GM18499 (cell line): ENCODE results near the gene DENND4B.
"Not testable (repeated sequence)": the region's sequence is repeated elsewhere in the genome, so short reads cannot be mapped to it uniquely, and the experiment has no call there.

Source experiments
- ATAC-seq: cut with Tn5 transposase; IDR thresholded peaks from one replicate; pipeline ENCODE4 v1.9.1; 2021; ENCODE audit warnings: moderate number of reproducible peaks; ENCODE audit not compliant: insufficient read depth, unreplicated experiment

The DENND4B gene

DNA sequence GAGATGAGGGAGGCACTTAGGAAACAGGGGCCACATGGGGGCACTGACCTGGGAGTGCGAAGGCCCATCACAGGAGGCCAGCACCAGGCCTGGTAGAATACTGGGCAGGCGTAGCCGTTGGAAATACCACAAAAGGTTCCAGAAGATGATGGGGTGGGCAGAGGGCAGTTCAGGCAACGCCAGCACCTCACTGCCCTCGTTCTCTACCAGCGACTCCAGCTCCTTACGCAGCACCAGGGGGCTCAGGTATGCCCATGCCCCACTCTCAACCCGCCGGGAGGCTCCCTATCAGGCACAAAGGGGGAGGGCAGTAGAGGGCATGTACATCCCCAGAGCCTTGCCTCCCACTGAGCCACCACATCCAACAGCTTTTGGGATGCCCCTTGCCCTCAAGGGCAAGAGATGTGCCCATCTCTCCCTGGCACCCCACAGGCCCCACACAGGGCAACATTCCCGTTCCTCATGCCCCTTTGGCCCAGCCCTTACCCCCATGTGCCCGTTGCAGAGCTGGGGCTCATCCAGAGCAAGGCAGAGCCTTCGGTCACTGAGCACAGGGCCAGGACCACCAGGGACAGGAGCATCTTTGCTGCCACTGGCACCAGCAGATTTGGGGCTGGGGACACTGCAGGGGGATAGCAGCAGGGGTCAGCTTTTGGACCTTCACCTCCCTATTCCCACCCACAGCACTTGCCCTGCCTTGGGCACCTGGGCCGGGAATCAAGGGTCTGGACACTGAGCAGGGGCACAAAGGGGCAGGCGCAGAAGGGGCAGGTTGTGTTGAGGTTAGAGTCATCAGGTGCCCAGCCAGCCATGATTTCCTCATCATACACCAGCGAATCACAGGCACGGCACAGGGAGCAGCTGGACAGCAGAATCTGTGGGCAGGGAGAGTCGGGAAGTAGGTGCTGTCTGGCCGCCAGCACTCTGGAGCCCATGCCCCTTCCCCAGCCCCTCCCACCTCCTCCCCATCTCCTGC is 14.1 kb downstream of the DENND4B start:
- ATAC-seq, result no peak

DNA sequence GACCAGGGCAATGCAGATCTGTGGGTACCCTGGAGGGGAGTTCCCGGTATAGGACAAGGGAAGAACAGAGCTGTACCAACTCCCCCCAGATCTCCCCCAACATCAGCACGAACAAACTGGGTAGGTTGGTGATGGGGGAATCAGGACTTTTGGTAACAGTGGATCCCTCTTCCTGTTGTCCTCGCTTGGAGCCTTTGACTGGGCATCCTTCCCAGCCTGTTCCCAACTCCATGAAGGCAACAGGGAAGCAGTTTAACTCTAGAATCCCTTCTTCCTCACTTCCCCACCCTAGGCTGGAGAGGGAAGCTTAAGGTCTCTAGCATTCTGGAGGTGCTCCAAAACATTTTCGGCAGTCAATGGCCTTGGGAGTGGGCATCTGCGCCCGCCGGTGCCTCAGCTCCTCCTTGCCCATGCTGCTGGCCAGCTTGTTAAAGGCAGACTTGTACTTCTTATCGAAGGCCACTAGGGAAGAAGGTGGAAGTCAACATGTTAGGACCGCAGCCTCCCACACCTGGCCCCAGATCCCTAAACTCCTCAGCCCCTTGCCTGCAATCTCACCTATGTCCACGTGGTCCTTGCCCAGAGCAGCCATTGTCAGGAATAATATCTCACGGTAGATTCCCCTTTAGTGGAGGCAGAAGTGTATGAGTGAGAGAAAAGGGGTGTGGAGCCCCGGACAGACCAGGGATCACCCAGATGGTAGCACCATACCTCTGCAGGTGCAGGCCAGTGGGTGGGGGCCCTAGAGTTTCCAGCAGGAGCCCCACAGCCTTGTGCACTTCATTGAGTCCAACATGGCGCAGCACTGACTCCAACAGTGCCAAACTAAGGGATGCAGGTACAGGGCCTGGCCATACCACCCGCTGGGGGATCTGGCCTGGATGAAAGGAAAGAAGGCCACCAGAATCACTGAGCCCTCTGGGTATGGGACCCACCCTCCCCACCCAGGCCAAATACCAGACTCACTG is 16.3 kb downstream of the DENND4B start:
- no peak for ATAC-seq

DNA sequence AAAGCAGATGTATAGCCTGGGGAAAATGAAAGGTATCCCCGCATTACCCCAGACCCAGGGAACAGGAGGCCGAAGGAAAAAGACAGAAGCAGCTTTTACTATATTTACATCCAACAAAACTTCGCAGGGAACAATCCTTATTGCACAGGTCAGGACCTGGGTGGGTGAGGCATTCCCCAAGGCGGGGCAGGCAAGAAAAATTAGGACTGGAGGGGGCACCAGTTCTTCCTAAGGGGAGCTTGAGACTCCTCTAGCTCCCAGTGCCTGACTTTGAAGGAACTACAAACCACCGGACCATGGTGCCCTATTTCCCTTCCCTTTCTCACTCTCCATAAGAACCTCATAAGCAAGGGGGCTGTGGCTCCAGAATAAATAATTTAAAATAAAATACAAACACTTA is 17.1 kb downstream of the DENND4B start:
- no peak for ATAC-seq

DNA sequence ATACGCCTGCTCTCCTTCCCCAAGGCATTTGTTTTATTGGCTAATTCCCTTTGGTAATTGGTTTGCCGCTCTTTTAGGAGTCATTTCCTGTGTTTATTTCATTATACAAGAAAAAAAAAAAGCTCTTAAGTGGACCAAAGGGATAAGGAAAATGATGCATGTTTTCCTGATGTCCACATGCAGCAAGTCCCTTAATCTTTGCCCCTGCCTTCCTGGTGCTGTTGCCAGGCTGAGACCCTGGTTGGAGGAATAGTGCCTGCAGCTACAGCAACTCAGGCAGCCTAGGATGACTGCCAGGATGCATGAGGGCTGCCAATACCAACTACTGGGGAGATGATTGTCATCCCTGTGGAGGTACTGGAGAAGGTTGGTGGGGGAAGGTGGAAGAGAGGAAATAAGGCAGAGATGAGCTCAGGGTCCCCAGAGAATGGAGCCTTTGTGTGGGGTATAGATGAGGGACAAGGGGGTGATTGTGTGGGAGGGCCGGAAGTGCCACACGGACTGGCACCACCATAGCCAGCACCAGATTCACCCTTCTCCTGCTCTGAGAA is 17.7 kb downstream of the DENND4B start:
- ATAC-seq, result no peak

- ATAC-seq, result no peak
Measured at GRCh38 chr1:153928245-153928644, 18.3 kb downstream of the DENND4B start.

DNA sequence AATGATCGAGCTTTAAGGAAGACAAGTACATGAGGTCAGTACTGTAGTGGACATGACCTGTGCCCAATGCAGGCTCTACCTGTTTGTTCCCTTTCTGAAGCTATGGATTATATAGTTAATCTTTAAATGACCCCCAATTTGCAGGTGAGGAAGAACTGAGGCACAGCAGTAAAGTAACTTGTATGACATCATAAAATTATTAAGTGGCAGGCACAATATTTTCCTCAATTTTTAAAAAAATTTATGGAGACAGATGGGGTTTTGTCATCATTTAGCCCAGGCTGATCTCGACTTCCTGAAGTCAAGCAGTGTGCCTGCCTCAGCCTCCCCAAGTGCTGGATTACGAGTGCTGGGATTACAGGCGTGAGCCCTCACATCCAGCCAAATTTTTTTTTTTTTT is 20.1 kb downstream of the DENND4B start:
- no peak for ATAC-seq

DNA sequence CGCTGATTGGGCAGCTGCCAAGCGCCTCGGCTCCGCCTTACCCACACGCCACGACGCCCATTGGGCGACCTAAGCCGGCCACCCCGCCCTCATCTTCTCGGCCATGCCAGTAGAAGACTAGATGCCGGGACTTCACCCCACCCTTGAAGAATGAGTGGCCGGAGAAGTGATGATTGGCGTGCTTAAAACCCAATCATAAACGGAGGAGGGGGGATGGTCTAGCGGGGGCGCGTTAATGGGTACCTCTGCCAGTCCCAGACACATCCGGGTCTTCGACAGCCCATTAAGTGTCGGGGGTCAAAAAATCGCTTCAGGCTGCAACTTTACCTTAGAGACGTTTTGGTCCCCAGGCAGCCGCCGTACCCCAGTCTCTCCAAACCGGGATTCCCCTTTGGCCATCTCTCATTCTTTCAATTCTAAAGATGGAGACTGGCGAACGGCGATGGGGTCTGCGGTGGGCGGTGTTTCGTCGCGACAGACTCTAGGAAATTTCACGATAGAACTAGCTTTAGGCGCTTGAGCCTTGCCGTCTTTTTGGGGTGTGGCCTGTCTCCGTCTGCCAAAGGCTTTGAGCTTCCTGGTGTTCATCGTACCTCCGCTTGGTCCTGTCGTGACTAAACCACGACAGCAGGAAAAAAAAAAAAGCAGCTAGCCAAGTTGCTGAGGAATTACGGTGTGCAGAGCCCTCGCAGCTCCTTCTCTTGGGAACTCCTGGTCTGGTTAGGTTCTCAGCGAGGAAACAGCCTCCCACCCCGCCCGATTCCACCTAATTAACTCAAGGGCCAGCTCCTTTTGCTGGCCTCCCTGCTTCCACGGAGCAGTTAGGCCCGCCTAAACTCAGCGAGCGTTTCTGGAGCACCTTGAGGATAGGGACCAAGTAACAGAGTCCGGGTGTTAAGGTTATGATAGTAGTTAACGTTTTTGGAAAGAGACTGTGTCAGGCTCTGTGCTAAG is 23.3 kb downstream of the DENND4B start, which contains the start of gene GATAD2B:
TSS of gene GATAD2B (minus strand) at position 1 of the 954 bp plus-strand sequence. CDS start 94,625 bp downstream, outside the sequence.
- ATAC-seq, result peak; percentile 68

- ATAC-seq, result peak; percentile 6
Measured at GRCh38 chr1:153922076-153922971, 24.2 kb downstream of the DENND4B start.

DNA sequence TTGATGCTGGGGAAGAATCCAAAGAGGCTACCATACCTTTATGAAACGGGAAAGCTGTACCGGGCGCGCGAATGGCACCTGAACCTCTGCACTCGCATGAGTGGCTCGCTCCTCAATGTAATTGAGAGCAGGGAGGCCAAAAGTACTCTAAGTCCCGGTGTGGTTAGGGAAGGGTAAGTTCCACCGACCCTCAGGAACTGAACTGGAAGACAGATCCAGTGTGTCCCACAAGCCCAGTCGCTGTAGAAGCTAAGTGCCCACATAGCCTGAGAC is 24.8 kb downstream of the DENND4B start:
- ATAC-seq, result no peak

DNA sequence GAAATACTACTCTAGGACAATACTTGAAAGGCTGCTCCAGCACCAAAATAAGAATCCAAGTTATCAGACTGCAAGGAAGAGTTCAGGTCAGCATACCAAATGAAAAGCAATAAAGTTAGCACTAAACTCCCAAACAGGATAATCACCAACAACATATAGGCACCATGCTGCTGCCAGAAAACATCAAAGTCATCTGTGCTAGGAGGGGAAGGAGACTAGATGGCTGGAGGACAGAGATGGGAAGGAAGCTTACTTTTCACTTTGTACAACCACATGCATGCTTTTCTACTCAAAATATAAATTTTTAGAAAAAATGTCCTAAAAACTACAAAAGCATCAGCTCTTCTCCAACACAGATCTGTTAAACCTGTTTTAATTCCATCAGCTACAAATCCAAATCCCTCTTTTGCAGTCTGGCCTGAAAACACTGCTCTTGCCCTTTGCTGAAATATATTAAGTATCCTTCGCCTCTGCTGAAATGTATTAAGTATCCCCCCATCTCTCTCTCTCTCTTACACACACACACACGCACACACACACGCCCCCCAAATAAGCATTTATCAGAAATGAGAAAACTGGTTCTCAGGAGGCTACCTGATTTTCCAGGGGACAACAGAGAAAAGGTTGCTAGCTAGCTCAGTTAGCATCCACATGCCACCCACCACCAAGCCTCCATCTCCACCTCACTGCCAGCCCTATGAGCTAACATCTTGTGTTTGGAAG is 25.3 kb downstream of the DENND4B start:
- no peak for ATAC-seq

DNA sequence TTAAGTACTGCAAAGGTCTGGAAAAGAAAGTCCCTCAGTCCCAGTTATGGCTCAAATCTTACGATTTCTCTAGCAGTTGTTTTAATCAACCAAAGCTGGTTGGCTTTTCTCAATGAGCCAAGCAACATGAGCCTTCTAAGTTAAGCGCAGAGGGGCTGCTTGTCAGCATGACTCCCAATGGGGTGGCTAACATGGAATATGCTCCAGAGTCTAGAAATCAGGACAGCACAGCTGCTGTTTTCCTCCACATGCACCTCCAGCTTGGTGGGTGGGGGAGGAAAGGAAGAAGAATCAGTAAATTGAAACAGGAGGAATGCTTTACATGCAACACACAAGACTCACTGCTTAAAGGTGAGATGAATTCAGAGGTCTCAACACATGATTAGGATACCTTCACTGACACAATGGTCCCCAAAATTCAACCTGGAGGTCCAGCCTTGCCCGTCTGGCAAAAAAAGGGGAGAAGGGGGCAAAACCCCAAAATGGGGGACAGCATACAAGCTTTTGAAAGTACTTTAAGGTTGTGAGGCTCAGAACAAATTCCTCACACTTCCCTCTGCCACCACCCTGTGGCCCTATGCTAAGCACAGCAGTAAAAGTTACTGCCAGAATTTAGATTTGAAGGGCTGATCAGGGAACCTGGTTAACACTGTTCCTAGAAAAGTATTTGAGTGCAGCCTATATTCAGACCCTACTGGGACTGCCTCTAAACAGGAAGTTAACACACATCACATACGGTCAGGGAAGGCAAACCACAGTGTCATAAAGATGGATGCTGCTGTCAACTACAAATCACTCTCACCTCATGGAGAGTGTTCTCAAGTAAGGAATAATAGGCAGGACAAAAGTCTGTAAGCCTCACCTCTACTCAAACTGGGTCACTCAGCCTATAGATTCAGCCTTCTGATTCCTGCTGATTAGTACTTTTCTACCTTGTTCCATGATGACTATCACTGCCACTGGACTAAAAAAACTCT is 26.4 kb downstream of the DENND4B start:
- no peak for ATAC-seq

DNA sequence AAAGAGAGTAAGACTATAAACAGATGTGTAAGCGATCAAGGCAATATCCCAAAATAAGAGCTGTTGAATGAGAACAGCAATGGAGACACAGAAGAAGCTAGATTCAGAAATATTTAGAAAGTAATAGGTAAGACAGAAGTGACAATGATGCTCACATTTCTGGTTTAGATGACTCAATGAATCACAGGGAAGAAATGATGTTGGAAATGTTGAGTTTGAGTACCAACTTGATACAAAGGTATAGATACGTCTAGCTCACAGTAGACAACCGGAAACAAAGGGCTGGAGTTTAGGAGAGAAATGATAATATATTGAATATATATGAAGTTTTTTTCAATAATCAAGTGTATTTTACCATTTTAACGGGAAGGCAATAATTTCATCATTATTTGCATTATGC is 30.2 kb downstream of the DENND4B start:
- no peak for ATAC-seq

GRCh38 chr1:153912349-153912748 is 34.2 kb downstream of the DENND4B start:
- no peak for ATAC-seq

DNA sequence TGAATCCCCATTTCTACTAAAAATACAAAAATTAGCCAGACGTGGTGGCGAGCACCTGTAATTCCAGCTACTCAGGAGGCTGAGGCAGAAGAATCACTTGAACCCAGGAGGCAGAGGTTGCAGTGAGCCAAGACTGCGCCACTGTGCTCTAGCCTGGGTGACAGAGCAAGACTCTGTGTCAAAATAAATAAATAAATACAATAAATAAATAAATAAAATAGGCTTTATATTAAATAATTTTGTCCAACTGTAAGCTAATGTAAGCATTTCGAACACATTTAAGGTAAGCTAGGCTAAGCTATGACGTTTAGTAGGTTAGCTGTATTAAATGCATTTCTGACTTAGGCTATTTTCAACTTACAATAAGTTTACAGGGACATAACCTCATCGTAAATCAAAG is 36.0 kb downstream of the DENND4B start:
- ATAC-seq, result not testable (repeated sequence)

DNA sequence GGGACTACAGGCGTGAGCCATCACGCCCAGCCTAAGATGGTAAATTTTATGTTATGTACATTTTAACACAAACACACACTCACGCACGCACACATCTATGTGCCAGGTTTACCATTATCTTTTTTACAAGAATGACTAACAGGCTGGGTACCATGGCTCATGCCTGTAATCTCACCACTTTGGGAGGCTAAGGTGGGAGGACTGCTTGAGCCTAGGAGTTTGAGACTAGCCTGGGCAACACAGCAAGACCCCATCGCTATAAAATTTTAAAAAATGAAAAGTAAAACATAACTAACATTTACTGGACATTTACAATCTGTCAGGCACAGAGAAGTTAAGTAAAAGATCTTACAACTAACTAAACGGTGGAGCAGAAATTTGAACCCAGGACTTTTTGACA is 38.4 kb downstream of the DENND4B start:
- no peak for ATAC-seq

DNA sequence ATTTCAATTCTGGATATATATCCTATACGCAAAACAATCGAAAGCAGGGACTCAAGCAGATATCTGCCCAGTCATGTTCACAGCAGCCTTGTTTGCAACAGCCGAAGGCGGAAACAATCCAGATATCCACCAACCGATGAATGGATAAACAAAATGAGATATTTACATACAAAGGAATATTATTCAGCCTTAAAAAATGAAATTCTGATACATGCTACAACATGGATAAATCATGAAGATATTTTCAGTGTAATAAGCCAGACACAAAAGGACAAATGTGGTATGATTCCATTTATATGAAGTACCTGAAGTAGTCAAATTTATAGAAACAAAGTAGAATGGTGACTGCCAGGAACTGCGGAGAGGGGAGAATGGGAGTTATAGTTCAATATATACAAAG is 39.4 kb downstream of the DENND4B start:
- no peak for ATAC-seq

DNA sequence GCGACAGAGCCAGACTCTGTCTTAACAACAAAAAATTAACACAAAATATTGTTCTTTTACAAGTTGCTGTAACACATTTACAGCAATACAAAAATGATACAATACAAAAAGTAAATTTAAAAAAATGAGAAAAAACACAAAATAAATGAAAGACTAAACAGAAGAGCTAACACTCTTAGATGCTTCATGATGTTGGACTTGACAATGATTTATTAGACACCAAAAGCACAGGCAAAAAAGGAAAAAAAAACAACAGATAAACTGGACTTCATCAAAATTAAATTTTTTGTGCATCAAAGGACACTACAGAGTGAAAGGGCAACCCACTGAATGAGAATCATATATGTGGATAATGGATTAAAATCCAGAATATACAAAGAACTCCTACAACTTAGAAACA is 40.1 kb downstream of the DENND4B start:
- no peak for ATAC-seq
